GM19463 (cell line): ENCODE data around the gene WNT8B.

Experiments used
- ATAC-seq: cut with Tn5 transposase; IDR thresholded peaks from one replicate; pipeline ENCODE4 v1.9.1; 2021; ENCODE audit warnings: mild to moderate bottlenecking, moderate library complexity; ENCODE audit not compliant: unreplicated experiment

WNT8B gene

DNA sequence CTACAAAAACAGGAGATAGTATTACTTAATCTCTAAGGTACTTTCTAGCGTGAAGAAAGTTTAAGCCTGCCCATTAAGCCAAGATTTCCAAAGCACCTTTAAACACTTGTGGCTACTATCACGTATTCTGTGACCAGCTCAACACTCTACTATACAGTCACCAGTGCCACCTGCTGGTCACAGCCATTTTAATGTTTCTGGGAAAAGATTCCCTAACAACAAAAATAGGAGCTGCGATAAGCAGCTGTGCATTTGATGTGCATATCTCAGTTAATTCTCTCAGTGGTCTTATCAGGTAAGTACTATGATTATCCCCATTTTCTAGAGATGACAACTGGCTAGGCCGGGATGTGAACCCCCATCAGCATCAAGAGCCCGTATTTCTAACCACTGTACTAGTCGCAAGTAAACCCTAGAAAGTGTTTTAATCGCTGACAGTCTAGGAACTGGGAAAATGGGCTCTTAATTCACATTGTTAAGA lies 56.0 kb downstream of the WNT8B start:
- no peak for ATAC-seq

DNA sequence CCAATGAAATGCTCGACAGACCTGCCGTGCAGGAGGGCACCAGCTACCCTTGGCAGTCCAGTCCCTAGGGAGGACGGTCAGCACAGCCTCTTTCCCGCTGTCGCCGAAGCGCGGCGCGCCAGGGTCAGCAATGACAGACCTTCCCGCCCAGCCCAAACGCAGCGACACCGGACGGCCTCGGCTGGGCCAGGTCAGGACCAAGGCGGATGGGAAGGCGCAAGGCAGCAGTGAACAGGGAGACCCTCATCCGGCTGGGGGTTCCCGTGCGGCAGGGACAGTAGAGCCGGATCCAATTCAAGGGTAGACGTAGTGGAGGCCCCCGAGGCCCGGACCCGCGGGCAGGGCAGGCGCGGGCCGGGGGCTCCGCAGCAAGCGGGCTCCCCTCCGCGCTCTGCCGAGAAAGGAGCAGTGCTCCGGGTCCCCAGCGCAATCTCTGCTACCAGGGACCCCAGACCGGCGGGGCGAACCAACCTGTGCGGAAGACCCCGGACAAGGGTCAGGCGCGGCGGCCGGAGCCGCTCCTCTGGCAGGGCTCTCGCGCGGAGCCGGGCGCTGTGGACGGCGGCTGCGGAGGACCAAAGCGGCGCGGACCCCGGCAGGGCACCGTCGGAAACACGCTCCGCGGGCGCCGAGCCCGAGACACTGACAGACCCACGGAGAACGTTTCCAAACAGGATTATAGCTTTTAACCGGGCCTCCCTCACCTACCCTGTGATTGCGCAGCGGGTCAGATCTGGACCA lies 56.7 kb downstream of the WNT8B start, which contains the start of gene SEC31B:
Gene SEC31B (minus strand): TSS at position 551 of the 741 bp plus-strand sequence. CDS start 2,909 bp downstream, outside the sequence.
- ATAC-seq, result no peak

DNA sequence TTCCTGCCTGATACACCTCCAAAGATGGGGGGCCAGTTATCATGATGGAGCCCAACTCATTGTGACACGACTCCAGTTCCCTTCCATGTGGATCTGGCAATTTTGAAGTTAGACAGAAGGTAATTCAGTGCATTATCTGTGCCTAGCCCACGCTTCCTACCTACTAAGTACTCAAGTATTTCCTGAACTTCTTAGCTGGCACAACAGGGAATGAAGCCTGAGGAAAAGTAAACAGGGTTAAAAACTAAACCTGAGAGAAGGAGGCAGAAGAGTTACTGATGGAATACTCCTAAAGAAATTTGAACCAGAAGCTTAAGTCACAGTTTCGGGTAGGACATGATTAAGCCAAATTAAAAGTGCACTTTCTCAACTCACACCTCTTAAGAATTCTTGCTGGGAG lies 58.0 kb downstream of the WNT8B start:
- no peak for ATAC-seq

DNA sequence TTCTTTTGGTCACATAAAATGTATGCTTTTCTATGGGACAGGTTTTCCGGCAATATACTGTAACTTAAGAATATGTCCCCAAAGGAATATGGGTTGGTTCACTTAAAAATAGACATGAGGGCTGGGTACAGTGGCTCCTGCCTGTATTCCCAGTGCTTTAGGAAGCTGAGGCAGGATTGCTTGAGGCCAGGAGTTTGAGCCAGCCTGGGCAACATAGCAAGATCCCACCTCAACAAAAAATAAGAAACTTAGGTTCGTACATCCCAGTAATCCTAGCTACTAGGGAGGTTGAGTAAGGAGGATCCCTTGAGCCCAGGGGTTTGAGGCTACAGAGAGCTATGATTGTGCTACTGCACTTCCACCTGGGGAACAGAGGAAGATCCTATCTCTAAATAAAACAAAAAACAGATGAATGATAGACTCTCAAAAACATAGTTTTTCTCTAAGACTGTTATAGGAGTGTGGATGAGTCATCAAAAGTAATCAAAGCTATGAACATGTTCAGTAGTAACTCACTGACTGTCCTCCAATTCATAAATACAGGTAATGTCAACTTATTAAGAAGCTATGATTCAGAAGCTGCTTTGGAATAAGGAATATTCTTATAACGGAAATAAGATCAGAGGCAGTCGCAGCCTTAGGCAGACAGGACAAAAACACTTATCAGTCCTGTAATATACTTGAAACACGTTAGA lies 59.4 kb downstream of the WNT8B start:
- no peak for ATAC-seq

DNA sequence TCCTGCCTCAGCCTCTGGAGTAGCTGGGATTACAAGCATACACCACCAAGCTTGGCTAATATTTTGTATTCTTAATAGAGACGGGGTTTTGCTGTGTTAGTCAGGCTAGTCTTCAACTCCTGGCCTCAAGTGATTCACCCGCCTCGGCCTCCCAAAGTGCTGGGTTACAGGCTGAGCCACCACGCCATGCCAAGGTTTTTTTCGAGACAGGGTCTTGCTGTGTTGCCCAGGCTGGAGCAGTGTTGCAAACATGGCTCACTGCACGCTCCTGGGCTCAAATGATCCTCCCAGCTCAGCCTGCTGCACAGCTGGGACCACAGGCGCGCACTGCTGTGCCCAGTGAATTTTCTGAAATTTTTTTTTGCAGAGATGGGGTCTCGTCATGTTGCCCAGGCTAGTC lies 60.1 kb downstream of the WNT8B start:
- no peak for ATAC-seq

DNA sequence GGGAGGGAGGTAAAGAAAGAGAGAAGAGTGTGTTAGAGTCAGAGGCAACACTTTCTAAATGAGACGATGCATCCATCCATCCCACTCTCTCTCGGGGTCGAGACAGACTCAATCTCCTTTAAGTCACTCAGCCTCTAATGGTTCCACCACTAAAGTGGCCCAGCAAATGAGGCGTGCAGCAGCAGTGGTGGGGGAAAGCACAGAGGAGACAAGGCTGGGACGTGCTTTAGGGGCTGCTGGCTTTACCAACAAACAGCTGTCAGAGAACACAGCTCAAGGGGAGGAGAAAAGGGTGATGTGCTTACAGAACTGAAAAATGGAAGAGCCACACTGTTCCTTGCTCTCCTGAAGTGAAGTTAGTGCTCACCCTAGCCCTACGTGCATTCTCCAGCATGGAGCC lies 61.4 kb downstream of the WNT8B start:
- no peak for ATAC-seq

DNA sequence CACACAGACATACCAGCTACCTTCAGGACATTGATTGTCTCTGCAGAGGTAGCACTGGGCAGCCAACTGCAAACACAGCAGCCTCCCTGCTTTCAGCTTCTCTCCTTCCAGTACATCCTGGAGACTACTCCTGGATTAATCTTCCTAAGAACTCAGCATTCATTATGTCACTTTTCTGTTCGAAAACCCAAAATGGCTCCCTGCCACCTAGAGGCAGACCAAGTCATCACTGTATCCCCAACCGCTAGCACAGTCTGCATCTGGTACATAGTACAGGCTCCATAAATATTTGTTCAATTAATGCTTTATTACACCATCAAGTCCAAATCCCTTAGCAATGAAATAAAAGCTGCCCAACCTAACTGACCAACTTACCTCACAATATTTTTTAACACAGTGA lies 61.8 kb downstream of the WNT8B start:
- no peak for ATAC-seq

DNA sequence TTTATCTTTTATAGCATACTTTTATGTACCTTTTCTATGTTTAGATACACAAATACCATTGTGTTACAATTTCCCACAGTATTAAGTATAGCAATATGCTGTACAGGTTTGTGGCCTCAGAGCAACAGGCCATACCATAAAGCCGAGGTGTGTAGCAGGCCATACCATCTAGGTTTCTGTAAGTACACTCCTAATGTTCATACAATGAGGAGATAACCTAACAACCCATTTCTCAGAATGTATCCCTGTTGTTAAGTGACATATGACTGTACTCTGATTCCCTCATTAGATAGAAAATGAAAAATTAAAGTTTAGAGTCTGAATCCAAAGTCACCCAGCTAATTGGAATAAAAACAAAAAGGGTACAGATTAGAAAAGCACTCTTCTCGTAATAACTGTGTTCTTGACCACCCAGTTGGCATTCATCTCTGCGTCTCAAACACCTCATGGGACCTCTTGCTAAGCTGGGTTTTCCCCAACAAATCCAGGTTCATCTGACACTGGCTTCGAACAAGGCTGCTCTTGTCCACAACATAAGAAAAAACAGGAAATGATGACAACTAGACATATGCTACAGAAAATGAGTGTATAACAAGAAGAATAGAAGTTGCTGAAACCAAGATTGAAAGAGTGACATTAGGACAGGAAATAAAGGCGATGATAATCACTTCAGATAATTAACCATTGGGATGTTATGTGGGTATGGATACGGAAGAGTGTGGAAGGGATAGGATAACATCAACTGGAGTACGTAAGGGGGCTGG lies 65.5 kb downstream of the WNT8B start:
- no peak for ATAC-seq

DNA sequence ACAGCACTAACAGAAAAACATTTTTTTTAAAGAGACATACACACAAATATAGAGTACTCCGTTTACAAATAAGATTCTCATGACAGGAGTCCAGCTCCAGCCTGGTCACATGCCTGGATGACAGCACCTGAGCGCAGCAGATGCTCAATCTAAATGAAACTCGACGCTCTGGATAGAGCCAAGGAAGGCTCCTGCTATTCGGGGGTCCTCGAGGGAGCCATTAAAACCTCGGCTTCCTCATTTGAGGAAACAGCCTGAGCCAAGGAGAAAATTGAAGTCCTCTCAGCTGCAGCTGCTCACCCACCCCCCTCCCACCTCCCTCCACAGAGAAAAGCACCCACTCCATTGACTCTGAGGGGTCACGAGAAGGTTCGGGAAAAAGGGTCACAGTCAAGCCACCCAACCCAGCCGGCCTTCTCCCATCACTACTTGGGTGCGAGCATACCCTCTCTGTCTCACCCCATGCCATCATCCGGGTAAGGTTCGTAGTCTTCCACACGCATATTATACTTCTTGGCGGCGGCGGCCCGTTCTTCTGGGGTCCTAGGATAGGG lies 66.2 kb downstream of the WNT8B start:
- no peak for ATAC-seq

DNA sequence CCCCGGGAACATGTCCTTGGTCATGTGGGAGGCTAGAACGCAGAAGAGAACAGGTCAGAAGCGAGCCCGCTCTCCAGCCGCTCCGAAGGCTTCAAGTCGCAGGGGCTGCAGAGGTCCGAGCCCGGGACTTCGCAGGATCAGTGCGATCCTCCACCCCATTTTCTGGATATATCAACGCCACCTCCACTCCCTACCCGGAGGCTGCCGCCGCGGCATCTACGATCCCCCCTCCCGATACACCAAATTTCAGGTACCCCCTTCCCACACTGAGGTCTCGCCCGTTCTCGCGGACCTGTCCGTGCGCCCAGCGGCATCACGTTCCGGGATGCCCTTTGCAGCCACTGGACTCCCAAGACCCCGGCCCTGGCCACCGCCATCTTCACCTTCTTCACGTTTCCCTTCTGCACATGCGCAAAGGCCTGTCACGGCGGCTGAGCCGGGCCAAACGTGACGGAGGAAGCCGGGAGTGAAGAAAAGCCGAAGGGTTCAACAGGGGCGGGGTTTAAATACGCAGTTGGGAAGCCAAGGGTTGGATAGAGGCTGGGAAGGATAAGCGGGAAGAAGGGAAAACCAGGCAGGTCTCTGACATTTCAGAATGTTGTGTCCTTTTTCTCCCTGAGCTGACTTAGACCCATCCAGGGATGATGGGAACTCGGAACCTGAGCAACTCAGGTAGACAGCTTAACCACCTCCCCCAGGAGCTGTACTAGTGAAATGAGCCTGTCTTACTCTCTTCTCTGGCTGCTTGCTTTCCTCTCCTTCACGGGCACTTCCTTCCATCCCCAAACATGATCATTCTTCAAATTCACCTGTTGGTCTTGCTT lies 66.9 kb downstream of the WNT8B start, which contains the start of gene NDUFB8:
Gene NDUFB8 (minus strand): TSS at position 397 of the 824 bp plus-strand sequence. CDS start 20 bp downstream, at position 377.
- ATAC-seq, result no peak

DNA sequence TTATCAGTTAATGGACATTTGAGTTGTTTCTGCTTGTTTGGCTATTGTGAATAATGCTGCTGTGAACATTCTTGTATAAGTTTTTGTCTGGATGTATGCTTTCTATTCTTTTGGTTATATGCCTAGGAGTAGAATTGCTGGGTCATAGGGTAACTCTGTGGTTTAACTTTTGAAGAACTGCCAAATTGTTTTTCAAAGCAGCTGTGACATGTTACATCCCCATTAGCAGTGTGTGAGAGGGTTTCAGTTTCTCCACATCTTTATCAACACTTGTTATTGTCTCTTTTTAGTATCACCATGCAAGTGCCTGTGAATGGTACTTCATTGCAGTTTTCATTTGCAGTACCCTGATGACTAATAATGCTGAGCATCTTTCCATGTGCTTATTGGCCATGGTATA lies 69.0 kb downstream of the WNT8B start:
- ATAC-seq, result no peak
